ENCODE results near the gene SVBP. TPM values are rescaled to one million over a fixed set of nuclear protein-coding genes. Genes with fewer than 3 reads are reported as not detected.
A peak's percentile ranks its signal among the peaks of the same experiment; 100 is the strongest.

Gene SVBP
- total RNA-seq, 2 donors from 2014 or later: 15.0 to 42.5 TPM

DNA sequence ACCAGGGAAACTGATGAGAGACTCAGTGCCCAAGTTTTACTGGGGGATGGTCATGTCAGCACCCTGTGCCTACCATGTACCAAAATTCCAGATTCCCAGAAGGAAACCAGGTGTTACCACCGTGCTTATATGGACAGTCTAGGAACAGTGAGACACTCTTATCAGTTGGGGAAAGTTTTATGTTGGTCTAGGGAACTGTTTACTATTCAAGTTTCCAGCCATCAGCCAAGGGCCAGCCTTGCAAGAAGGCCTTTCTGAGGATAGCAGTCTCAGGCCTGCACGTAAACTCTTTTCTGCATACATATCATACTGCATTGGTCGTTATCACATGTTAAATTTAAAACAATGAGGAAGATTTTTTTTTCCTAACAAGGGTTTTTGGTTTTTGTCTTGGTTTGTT lies 19.8 kb downstream of the SVBP start:
- Histone ChIP-seq H3K27me3 (replicated peaks; ENCODE audit: insufficient read depth) (no peaks in the 10 kb centered on the region), H3K27ac (no peak overlapping the region), H3K4me3 (no peak overlapping the region), H3K9me3 (no peaks in the 10 kb centered on the region), H3K4me1 (replicated peaks) (no peaks in the 10 kb centered on the region), H3K36me3 (no peaks in the 10 kb centered on the region)
- intact Hi-C loops (cut with DNase I): no loop called here
- TF ChIP-seq POLR2A (IDR thresholded peaks at IDR 0.05) (no peak), CTCF (IDR thresholded peaks at IDR 0.05) (no peak), POLR2AphosphoS5 (IDR thresholded peaks at IDR 0.05) (no peak)
- DNase-seq (ENCODE audit: low spot score): no peak
- 63% methylated on average over 3 of the region's 3 CpGs for WGBS

- intact Hi-C loops (cut with DNase I): no loop called here
- Histone ChIP-seq H3K4me3 (no peak overlapping the region), H3K9me3 (no peaks in the 10 kb centered on the region), H3K27me3 (replicated peaks; ENCODE audit: insufficient read depth) (no peaks in the 10 kb centered on the region), H3K36me3 (no peaks in the 10 kb centered on the region), H3K4me1 (replicated peaks) (no peaks in the 10 kb centered on the region), H3K27ac (no peak overlapping the region)
- DNase-seq (ENCODE audit: low spot score): no peak
- WGBS: 100% methylated on average over 2 of the region's 2 CpGs
- TF ChIP-seq CTCF (IDR thresholded peaks at IDR 0.05) (no peak), POLR2AphosphoS5 (IDR thresholded peaks at IDR 0.05) (no peak), POLR2A (IDR thresholded peaks at IDR 0.05) (no peak)
These were observed 23.4 kb downstream of the SVBP start for GRCh38 chr1:42793824-42794223.

DNA sequence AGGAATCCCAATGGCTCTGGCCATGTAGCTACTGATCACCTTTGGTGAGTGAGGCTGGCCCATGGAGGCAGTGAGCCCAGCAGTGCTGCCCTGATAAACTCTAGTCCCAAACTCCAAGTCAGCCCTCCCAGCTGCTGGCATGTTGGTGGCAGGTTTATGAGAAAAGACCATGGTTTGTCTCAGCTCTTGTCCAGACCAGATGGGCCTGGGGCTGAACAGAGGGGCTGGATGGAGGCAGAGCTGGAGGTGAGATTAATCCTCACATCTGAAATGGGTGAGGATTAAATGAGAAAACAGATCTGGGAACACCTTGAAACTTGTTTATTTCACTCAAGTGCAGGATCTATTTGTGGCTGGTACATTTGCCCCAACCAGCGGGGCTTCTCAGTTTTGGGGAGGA lies 29.2 kb downstream of the SVBP start:
- Histone ChIP-seq H3K27me3 (replicated peaks; ENCODE audit: insufficient read depth) (no peaks in the 10 kb centered on the region), H3K27ac (no peak overlapping the region), H3K36me3 (no peaks in the 10 kb centered on the region), H3K4me1 (replicated peaks) (no peaks in the 10 kb centered on the region), H3K9me3 (no peaks in the 10 kb centered on the region), H3K4me3 (no peak overlapping the region)
- intact Hi-C loops (cut with DNase I): no loop called here
- no peak for DNase-seq (ENCODE audit: low spot score)
- TF ChIP-seq CTCF (IDR thresholded peaks at IDR 0.05): no peak
- no peak for TF ChIP-seq POLR2A (IDR thresholded peaks at IDR 0.05)
- TF ChIP-seq POLR2AphosphoS5 (IDR thresholded peaks at IDR 0.05): no peak
- WGBS: 100% methylated on average over 1 of the region's 1 CpG

GRCh38 chr1:42786097-42786496 lies 31.1 kb downstream of the SVBP start:
- H3K27ac ChIP-seq: no peak overlapping the region
- TF ChIP-seq CTCF (IDR thresholded peaks at IDR 0.05): no peak
- TF ChIP-seq POLR2AphosphoS5 (IDR thresholded peaks at IDR 0.05): no peak
- no peak for TF ChIP-seq POLR2A (IDR thresholded peaks at IDR 0.05)
- no peak overlapping the region for H3K4me3 ChIP-seq
- intact Hi-C loops (cut with DNase I): no loop called here
- no peaks in the 10 kb centered on the region for H3K36me3 ChIP-seq
- H3K9me3 ChIP-seq: no peaks in the 10 kb centered on the region
- 73% methylated on average over 5 of the region's 5 CpGs for WGBS
- no peak for DNase-seq (ENCODE audit: low spot score)
- H3K27me3 ChIP-seq (replicated peaks; ENCODE audit: insufficient read depth): no peaks in the 10 kb centered on the region
- H3K4me1 ChIP-seq (replicated peaks): no peaks in the 10 kb centered on the region

DNA sequence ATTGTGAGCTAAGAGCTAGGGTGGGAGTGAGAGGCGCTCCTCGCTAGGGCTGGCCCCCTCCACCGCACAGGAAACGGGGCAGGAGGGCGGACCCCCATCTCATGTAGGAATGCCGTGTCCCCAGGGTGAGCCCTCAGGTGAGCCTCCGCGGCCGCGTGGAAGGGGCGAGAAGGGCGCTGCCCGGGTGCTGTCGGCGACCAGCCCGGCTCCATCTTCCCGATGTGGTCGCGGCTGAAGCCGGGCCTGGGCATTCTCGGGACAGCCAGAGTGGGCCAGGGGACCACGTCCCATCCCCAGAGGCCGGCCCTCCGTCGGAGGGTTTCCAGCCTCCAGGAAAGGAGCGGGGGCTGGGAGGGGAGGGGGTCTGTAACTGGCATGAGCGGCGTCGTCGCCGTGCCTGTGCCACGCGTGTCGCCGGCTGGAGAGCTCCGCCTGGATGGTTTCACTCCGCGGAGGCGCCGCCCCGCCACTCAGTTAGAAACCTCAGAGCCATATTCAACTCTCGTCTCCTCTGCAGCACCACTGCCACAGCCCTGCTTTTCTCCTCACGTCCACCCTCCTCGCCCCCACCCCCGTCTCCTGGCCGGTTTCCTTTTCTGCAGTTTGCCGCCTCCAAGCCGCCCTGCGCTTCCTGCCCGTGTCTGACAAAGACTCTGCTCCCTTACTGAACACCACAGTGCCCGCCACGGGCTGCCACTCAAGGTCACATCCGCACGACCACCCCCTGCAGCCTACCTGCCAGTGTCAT lies 32.1 kb downstream of the SVBP start, which contains the start of gene TMEM269:
TSS of gene TMEM269 (plus strand) at position 46 of the 748 bp plus-strand sequence. CDS start 4,903 bp downstream, outside the sequence.
- H3K27me3 ChIP-seq (replicated peaks; ENCODE audit: insufficient read depth): no peaks in the 10 kb centered on the region
- WGBS: 14% methylated on average over 30 of the region's 54 CpGs
- peak within 1 kb of the TSS; percentile 2 to 19 for H3K4me3 ChIP-seq
- DNase-seq (ENCODE audit: low spot score): no peak
- no peaks in the 10 kb centered on the region for H3K4me1 ChIP-seq (replicated peaks)
- no peaks in the 10 kb centered on the region for H3K36me3 ChIP-seq
- no peaks in the 10 kb centered on the region for H3K9me3 ChIP-seq
- TF ChIP-seq POLR2AphosphoS5 (IDR thresholded peaks at IDR 0.05): no peak
- H3K27ac ChIP-seq: no peak within 1 kb of the TSS
- intact Hi-C loops (cut with DNase I): no loop called here
